Stimulated activated naive CD8-positive, alpha-beta T cell treated with anti-CD3 and anti-CD28 coated beads, Interleukin-15, amount 100 ng/mL, for 72 hours (primary cell): ENCODE data around the gene NOL4L.
A peak's percentile ranks its signal among the peaks of the same experiment; 100 is the strongest.

ENCODE experiments used
- ATAC-seq: fragments of 150-1000 bp; cut with Tn5 transposase; 2 replicates; pipeline ENCODE4 v1.10.0; 2021; ENCODE audit warnings: mild to moderate bottlenecking, moderate library complexity
- DNase-seq, 2 donors: peaks; one replicate each; pipeline ENCODE4 v3.0.0; 2021 to 2022
- H3K27ac Mint-ChIP-seq, 2 donors: one replicate each; pipeline ENCODE4 v1.8.0; 2022; ENCODE audit warnings: mild to moderate bottlenecking in 2 of 2, mixed read lengths in 2 of 2, moderate library complexity in 2 of 2
- H3K27me3 Mint-ChIP-seq: one replicate; pipeline ENCODE4 v1.8.0; 2022; ENCODE audit warnings: mixed read lengths
- H3K4me1 Mint-ChIP-seq: one replicate; pipeline ENCODE4 v1.8.0; 2022; ENCODE audit warnings: mild to moderate bottlenecking, mixed read lengths
- H3K4me3 Mint-ChIP-seq, 2 donors: one replicate each; pipeline ENCODE4 v1.8.0; 2022; ENCODE audit warnings: mild to moderate bottlenecking in 2 of 2, mixed read lengths in 2 of 2, moderate library complexity in 1 of 2
- H3K9me3 Mint-ChIP-seq, 2 donors: one replicate each; pipeline ENCODE4 v1.8.0; 2022; ENCODE audit warnings: mixed read lengths in 2 of 2

Gene NOL4L

DNA sequence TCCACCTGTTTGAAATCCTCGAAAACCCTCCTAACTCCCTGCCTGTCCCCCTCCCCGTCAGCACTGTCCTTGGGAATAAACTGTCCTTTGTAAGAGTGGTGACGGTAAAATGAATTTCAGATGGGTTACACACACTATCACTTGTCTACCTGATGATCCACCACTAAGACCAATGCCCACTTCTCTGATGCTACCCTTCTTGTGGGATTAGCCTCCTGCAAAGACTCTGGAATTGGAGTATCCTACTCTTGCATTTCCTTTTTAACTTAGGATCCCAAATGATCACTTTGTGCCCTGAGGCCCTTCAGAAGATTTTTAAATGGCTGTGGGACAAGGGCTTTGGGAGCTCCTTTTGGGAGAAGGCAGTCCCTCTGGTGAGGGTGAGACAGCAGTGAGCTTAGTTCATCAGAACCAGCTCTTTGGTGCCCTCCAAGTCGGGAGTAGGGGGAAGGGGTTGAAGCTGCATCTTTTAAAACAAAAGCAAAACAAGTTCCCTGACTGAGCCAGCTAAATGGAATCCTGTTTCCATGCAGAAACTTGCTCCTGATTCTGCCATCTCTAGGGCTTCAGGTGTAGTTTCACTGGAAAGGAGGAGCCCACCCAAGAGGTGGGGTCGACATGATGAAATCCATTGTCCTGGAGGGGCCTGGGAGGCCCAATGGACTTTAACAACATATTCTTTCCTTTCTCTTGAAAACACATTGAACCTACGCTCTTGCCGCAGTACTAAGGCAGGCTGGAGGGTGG is 140.5 kb downstream of the NOL4L start:
- no peak overlapping the region for H3K4me3 Mint-ChIP-seq
- ATAC-seq (no peak), DNase-seq (no peak)
- peaks cover 54% of the 10 kb centered on the region for H3K4me1 Mint-ChIP-seq
- no peaks in the 10 kb centered on the region for H3K9me3 Mint-ChIP-seq
- peak overlapping the region; percentile 85 to 94 for H3K27ac Mint-ChIP-seq
- H3K27me3 Mint-ChIP-seq: no peaks in the 10 kb centered on the region

DNA sequence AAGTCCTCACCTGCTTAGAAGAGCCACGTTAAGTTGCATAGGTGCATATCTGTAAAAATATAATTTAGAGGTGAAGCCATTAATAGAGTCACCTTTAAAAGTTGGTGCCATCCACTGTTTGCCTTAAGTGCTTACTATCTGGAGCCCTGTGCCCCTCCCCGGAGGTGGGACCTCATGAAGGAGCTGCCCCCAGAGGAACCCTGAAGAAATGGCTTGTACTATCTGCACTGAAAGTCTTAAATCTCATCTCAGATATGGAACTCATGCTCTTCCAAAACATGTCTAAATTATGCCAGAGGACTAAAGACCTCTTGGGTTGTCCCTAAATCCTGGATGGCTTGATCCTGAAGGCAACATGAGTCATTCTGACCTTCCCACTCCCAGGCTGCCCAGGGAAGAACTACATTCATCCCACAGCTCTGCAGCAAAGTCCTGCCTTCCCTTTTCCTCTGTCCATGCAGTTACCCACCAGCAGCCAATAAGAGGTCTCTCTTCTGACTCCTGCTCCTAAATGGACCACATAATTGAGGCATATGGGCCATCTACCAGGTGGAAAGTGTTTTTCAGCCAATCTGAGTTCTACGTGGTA is 141.7 kb downstream of the NOL4L start:
- no peaks in the 10 kb centered on the region for H3K27me3 Mint-ChIP-seq
- peak in 1 of 2 donors; percentile 8 for DNase-seq

DNA sequence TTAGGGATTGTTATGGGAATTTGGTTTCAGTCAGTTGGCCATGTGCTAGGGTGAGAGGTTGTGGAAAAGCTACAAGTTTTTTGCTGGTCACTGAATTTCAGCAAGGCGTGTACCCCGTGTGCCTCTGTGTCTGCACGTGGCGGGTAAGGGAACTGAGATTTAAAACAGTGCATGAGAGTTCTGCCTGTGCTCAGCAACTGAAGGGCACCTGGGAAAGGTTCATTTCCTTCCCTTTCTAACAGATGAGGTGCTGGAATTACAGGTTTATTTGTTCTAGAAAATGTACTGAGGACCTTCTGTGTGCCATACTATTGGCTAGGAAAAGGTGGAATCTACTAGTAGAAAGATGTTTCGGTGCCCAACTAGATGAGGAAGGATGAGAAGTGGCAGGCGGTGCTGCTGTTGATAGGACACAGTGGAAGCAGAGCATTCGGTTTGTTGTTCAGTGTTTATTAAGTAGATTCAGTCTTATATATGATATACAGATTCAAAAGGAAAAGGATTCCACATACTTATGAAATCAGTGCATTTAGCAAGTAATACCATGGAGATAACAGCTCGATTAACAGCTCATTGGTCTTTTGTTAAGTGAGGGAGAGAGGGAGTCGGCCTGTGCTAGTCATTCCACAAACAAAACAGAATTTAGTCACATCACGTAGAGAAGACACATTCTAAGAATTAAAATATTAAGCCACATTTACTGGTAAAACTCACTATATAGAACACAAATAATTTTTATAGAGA is 142.3 kb downstream of the NOL4L start:
- Mint-ChIP-seq H3K27ac (peak overlapping the region; percentile 7 to 29), H3K4me1 (peaks cover 63% of the 10 kb centered on the region)

More for the DNA sequence above, 141.7 kb downstream of the NOL4L start:
- ATAC-seq: no peak
- Mint-ChIP-seq H3K4me1 (peaks cover 66% of the 10 kb centered on the region), H3K9me3 (no peaks in the 10 kb centered on the region), H3K27ac (peak overlapping the region; percentile 8 to 52), H3K4me3 (no peak overlapping the region)

DNA sequence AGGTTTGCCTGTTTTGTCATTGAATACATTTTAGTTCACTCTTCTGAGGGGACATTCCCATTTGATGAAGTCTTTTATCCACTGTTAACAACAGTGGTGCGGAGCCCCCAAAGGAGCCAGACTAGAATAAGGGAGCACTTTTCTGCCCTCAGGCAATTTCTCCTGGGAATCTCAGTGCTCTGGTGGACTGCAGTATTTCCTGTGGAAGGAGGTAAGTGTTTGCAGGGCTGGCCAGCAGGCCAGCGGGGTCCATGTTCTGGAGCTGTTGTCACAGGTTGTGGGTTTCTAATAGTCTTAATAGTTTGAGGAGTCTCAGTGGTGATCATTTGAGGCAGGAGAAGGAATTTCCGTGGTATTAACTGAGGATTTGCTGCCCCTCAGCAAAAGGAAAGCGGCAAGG is 143.5 kb downstream of the NOL4L start:
- H3K27ac Mint-ChIP-seq: peak overlapping the region in 1 of 2 donors; percentile 55
- no peak for DNase-seq
- no peaks in the 10 kb centered on the region for H3K9me3 Mint-ChIP-seq
- no peak for ATAC-seq
- peaks cover 63% of the 10 kb centered on the region for H3K4me1 Mint-ChIP-seq
- no peak overlapping the region for H3K4me3 Mint-ChIP-seq
- H3K27me3 Mint-ChIP-seq: no peaks in the 10 kb centered on the region

More for the DNA sequence above, 142.3 kb downstream of the NOL4L start:
- H3K4me3 Mint-ChIP-seq: no peak overlapping the region
- DNase-seq: peak in 1 of 2 donors; percentile 5
- no peaks in the 10 kb centered on the region for H3K9me3 Mint-ChIP-seq
- no peak for ATAC-seq
- no peaks in the 10 kb centered on the region for H3K27me3 Mint-ChIP-seq

DNA sequence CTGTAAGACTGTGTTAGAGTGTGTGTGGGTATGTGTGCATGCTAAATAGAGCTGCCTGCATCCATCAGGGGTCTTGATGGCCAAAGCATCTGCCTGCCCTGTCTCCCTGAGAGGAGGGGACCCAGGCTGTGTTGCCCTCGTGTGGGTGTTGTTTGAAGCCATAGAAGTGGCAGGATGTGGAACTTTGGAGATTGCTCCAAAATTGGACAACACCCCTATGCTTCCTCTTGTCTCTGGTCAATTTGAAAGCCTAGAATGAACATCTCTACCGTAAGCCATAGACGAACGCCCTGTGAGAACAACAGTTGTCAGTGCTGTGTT is 144.4 kb downstream of the NOL4L start:
- ATAC-seq: no peak
- no peak overlapping the region for H3K4me3 Mint-ChIP-seq
- no peaks in the 10 kb centered on the region for H3K27me3 Mint-ChIP-seq
- no peaks in the 10 kb centered on the region for H3K9me3 Mint-ChIP-seq
- no peak for DNase-seq
- peaks cover 53% of the 10 kb centered on the region for H3K4me1 Mint-ChIP-seq
- H3K27ac Mint-ChIP-seq: peak overlapping the region in 1 of 2 donors; percentile 14

DNA sequence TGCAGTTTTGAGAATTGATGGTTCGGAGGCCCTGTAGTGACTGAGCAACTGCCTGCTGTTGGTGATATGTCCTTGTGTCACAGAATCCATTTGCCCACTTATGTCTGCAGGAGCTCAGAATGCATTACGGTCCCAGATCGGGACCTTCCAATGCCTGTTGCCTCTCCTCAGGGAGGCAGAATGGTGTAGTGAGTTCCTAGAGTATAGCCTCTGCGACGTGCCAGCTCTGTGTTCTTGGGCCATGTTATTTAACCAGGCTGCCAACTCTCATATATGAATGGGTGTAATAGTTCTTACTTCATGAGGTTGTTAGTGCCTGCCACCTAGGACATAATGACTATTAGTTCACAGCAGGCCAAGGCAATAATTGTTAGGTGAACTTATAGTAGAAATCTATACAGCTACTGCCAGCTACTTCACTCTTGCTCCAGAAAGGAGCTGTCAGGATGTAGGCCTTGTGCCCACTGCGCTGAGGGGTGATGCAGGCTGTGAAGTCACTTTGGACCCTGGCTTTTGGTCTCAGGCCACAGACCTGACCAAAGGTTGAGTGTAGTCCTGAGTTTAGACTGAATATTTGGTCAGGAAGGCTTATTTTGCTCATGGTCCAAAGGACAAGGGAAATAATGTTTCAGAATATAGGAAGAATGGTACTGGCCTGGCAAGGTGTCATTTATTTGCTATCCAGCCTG is 144.9 kb downstream of the NOL4L start:
- no peaks in the 10 kb centered on the region for H3K27me3 Mint-ChIP-seq
- no peak overlapping the region for H3K4me3 Mint-ChIP-seq
- H3K27ac Mint-ChIP-seq: peak overlapping the region in 1 of 2 donors; percentile 71
- DNase-seq: no peak
- ATAC-seq: no peak
- no peaks in the 10 kb centered on the region for H3K9me3 Mint-ChIP-seq
- peaks cover 48% of the 10 kb centered on the region for H3K4me1 Mint-ChIP-seq

DNA sequence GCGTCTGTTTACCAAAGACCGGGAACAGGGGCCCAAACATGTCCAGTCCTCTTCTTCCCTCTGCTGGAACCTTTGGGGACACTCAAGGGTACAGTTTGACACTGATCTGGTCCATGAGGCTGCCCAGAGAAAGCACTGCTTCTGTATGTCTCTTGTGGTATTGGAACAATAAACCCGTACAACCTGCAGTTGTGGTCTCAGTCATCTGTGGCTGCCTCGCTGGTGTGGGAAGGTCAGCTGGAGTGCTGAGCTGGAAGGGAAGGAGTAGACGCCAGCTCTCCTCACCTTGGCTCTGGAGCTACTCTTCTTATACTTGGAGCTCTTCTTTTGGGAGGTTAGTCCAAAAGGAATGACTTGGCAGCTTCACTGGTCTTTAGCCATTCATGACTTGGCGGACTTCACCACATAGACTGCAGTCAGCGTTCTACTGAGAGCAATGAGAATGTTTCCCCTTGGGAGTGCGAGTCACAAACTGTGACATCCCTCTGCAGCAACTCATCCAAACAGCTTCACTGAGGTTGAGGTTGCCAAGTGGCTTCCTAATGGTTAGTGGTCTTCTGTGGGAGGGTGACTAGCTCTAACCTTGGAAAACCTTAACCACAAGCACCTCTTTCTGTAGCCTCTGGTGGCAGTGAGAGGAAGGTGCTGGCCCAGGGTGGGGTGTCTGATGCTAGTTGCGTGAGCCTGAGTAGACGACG is 145.9 kb downstream of the NOL4L start:
- Mint-ChIP-seq H3K4me1 (peaks cover 40% of the 10 kb centered on the region), H3K27ac (peak overlapping the region in 1 of 2 donors; percentile 63), H3K4me3 (peak overlapping the region in 1 of 2 donors; percentile 2), H3K9me3 (no peaks in the 10 kb centered on the region), H3K27me3 (no peaks in the 10 kb centered on the region)
- peak in 1 of 2 donors; percentile 69 for DNase-seq
- ATAC-seq: peak; percentile 90

DNA sequence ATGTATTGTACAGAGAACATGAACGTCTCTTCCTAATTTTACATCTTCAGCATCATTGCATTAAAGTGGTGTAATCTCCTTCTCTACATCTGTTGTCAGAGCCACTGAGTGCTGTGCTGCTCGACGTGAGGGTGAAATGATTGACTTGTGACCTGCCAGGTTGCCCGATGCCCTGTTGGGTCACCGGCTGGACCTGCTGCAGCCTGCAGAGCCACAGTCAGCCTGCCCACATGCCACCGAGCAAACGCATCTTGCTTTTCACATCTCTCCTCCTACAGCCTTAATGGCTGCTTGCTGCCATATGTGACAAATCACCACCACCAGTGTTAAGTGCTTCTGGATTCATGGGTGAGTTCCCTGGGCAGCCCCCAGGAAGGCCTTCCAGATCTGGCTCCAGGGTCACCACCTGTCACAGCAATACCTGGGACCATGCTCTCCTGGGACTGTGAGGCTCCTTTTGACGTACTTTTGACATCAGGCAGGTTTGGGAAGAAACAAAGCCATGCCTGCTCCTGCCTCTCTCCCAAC is 146.7 kb downstream of the NOL4L start:
- Mint-ChIP-seq H3K4me1 (peaks cover 34% of the 10 kb centered on the region), H3K27me3 (no peaks in the 10 kb centered on the region), H3K27ac (peak overlapping the region; percentile 10 to 83), H3K9me3 (no peaks in the 10 kb centered on the region), H3K4me3 (no peak overlapping the region)
- DNase-seq: no peak
- ATAC-seq: no peak

DNA sequence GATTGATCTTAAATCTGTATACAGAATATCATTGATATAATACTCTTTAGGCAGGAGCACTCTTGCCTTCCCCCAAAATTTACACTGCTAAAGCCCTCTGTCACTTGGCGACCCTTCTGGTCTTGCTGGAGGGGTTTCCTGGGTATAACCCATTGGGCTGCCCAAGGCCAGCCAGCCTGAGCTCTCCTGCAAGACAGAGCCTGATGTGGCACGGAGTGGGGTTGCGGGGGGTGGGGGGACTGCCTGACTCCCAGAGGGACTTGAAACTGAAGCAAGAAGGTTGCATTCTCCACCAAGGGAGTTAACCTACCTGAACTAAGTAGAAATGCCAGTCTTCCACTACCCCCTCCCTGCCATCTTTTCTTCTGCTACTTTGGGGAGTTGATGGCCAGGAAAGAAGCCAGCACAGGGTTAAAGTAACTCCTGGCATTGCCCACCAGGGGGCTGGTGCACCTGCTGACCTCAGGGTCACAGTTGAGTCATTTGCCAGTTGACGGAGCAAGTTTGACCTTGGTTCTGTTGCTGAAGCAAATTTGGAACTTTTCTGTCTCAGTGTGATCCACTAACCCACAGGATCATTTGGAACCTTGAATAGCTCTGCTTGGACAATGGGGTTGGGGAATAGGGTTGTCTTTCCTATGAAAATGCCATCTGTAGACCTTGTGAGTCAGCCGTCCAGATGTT is 147.6 kb downstream of the NOL4L start:
- DNase-seq (no peak), ATAC-seq (no peak)
- Mint-ChIP-seq H3K4me1 (peaks cover 26% of the 10 kb centered on the region), H3K27ac (no peak overlapping the region), H3K9me3 (no peaks in the 10 kb centered on the region), H3K27me3 (no peaks in the 10 kb centered on the region), H3K4me3 (no peak overlapping the region)

DNA sequence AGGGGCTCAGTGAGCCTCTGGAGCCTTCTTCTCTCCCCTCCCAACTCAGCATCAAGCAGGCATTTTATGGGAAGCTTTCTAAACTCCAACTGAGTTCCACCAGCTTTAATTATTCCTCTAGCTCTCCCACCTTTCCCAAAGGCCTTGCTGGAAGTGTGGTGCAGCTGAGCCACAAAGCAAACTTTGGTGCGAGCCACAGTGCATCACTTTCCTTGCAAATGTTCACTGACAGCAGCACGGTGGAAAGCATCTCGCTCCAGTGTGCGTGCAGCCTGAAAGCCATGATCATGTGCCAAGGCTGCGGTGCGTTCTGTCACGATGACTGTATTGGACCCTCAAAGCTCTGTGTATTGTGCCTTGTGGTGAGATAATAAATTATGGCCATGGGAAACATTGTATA is 148.2 kb downstream of the NOL4L start:
- Mint-ChIP-seq H3K27ac (no peak overlapping the region), H3K9me3 (no peaks in the 10 kb centered on the region), H3K4me1 (peaks cover 25% of the 10 kb centered on the region), H3K4me3 (no peak overlapping the region), H3K27me3 (no peaks in the 10 kb centered on the region)
- ATAC-seq: no peak
- DNase-seq: no peak

DNA sequence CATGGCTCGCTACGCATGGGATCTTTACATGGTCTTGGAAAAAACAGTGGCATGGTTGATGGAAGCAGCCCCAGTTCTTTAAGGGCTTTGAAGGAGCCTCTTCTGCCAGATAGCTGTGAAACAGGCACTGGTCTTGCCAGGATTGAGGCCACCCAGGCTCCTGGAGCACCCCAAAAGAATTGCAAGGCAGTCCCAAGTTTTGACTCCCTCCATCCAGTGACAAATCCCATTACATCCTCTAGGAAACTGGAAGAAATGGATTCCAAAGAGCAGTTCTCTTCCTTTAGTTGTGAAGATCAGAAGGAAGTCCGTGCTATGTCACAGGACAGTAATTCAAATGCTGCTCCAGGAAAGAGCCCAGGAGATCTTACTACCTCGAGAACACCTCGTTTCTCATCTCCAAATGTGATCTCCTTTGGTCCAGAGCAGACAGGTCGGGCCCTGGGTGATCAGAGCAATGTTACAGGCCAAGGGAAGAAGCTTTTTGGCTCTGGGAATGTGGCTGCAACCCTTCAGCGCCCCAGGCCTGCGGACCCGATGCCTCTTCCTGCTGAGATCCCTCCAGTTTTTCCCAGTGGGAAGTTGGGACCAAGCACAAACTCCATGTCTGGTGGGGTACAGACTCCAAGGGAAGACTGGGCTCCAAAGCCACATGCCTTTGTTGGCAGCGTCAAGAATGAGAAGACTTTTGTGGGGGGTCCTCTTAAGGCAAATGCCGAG is 148.8 kb downstream of the NOL4L start:
- Mint-ChIP-seq H3K4me3 (no peak overlapping the region), H3K4me1 (peaks cover 20% of the 10 kb centered on the region), H3K27ac (peak overlapping the region in 1 of 2 donors; percentile 76), H3K9me3 (no peaks in the 10 kb centered on the region), H3K27me3 (no peaks in the 10 kb centered on the region)
- ATAC-seq (no peak), DNase-seq (no peak)

DNA sequence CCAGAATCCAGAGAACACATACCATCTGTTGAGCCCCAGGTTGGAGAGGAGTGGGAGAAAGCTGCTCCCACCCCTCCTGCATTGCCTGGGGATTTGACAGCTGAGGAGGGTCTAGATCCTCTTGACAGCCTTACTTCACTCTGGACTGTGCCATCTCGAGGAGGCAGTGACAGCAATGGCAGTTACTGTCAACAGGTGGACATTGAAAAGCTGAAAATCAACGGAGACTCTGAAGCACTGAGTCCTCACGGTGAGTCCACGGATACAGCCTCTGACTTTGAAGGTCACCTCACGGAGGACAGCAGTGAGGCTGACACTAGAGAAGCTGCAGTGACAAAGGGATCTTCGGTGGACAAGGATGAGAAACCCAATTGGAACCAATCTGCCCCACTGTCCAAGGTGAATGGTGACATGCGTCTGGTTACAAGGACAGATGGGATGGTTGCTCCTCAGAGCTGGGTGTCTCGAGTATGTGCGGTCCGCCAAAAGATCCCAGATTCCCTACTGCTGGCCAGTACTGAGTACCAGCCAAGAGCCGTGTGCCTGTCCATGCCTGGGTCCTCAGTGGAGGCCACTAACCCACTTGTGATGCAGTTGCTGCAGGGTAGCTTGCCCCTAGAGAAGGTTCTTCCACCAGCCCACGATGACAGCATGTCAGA is 149.6 kb downstream of the NOL4L start:
- DNase-seq: no peak
- no peak overlapping the region for H3K27ac Mint-ChIP-seq

DNA sequence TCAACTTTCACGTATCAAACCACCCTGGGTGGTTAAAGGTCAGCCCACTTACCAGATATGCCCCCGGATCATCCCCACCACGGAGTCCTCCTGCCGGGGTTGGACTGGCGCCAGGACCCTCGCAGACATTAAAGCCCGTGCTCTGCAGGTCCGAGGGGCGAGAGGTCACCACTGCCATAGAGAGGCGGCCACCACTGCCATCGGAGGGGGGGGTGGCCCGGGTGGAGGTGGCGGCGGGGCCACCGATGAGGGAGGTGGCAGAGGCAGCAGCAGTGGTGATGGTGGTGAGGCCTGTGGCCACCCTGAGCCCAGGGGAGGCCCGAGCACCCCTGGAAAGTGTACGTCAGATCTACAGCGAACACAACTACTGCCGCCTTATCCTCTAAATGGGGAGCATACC is 150.7 kb downstream of the NOL4L start:
- peaks cover 18% of the 10 kb centered on the region for H3K4me1 Mint-ChIP-seq
- DNase-seq (no peak), ATAC-seq (no peak)
- no peaks in the 10 kb centered on the region for H3K9me3 Mint-ChIP-seq
- no peak overlapping the region for H3K4me3 Mint-ChIP-seq
- no peaks in the 10 kb centered on the region for H3K27me3 Mint-ChIP-seq
- peak overlapping the region in 1 of 2 donors; percentile 42 for H3K27ac Mint-ChIP-seq

More for the DNA sequence above, 149.6 kb downstream of the NOL4L start:
- no peak overlapping the region for H3K4me3 Mint-ChIP-seq
- no peak for ATAC-seq
- no peaks in the 10 kb centered on the region for H3K9me3 Mint-ChIP-seq
- H3K27me3 Mint-ChIP-seq: no peaks in the 10 kb centered on the region
- peaks cover 20% of the 10 kb centered on the region for H3K4me1 Mint-ChIP-seq
